ENCODE results near the gene NCAPD2.
"Not testable (repeated sequence)": the region's sequence is repeated elsewhere in the genome, so short reads cannot be mapped to it uniquely, and the experiment has no call there.

The NCAPD2 gene

DNA sequence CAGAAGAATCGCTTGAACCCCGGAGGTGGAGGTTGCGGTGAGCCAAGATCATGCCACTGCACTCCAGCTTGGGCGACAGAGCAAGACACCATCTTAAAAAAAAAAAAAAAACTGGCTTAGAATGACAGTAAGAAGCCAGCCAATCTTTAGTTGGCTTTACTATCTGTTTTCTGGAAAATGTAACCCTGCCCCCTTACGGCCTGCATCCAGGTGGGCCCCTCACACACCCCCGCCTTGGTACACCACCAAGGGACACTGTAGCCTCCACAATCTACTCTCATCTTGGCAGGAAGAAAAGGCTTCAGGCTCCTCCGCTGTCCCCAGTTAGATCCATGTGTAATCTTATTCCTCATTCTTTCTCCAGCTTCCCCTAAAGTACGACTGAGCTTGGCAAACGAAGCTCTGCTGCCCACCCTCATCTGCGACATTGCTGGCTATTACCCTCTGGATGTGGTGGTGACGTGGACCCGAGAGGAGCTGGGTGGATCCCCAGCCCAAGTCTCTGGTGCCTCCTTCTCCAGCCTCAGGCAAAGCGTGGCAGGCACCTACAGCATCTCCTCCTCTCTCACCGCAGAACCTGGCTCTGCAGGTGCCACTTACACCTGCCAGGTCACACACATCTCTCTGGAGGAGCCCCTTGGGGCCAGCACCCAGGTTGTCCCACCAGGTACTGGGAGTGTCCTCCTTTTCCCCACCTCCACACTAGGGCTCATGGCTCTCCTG is 35.5 kb upstream of the NCAPD2 start:
- no peak for DNase-seq
- Mint-ChIP-seq H3K4me3 (no peak overlapping the region), H3K27me3 (no peaks in the 10 kb centered on the region), H3K9me3 (no peaks in the 10 kb centered on the region), H3K27ac (peak overlapping the region; percentile 88 to 90), H3K36me3 (ENCODE audit: insufficient read depth) (peaks cover 97% of the 10 kb centered on the region), H3K4me1 (ENCODE audit: low read depth in 2 of 2) (peaks cover 50 to 59% of the 10 kb centered on the region in 2 donors)
- ATAC-seq (replicated peaks), result no peak

DNA sequence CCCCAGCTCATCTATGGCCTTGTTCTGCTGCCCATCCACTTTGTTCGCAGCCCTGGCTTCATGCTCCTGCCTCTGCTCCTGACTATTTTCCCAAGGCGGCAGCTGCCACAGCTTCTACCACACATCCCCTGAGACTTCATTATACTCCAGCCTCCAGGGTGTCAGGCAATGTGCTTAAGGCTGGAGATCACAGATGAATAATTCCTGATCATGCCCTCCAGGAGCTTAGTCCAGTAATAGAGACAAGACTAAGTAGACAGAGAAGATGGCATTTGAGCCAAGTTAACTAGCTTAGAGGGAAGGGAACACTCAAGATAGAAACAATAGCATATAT is 34.9 kb upstream of the NCAPD2 start:
- Mint-ChIP-seq H3K27me3 (no peaks in the 10 kb centered on the region), H3K9me3 (no peaks in the 10 kb centered on the region), H3K4me3 (no peak overlapping the region), H3K27ac (peak overlapping the region; percentile 88 to 90), H3K36me3 (ENCODE audit: insufficient read depth) (peaks cover 97% of the 10 kb centered on the region), H3K4me1 (ENCODE audit: low read depth in 2 of 2) (peaks cover 53 to 62% of the 10 kb centered on the region in 2 donors)
- DNase-seq (no peak), ATAC-seq (replicated peaks) (no peak)

GRCh38 chr12:6460751-6461371 is 33.0 kb upstream of the NCAPD2 start:
- ATAC-seq (replicated peaks) (peak; percentile 24), DNase-seq (peak in 2 of 3 experiments; percentile 15 to 19)
- peaks cover 94% of the 10 kb centered on the region for H3K36me3 Mint-ChIP-seq (ENCODE audit: insufficient read depth)
- no peaks in the 10 kb centered on the region for H3K9me3 Mint-ChIP-seq
- H3K4me3 Mint-ChIP-seq, result peak overlapping the region; percentile 73 to 83
- no peaks in the 10 kb centered on the region for H3K27me3 Mint-ChIP-seq
- peaks cover 64 to 70% of the 10 kb centered on the region in 2 donors for H3K4me1 Mint-ChIP-seq (ENCODE audit: low read depth in 2 of 2)
- H3K27ac Mint-ChIP-seq, result peak overlapping the region; percentile 97

DNA sequence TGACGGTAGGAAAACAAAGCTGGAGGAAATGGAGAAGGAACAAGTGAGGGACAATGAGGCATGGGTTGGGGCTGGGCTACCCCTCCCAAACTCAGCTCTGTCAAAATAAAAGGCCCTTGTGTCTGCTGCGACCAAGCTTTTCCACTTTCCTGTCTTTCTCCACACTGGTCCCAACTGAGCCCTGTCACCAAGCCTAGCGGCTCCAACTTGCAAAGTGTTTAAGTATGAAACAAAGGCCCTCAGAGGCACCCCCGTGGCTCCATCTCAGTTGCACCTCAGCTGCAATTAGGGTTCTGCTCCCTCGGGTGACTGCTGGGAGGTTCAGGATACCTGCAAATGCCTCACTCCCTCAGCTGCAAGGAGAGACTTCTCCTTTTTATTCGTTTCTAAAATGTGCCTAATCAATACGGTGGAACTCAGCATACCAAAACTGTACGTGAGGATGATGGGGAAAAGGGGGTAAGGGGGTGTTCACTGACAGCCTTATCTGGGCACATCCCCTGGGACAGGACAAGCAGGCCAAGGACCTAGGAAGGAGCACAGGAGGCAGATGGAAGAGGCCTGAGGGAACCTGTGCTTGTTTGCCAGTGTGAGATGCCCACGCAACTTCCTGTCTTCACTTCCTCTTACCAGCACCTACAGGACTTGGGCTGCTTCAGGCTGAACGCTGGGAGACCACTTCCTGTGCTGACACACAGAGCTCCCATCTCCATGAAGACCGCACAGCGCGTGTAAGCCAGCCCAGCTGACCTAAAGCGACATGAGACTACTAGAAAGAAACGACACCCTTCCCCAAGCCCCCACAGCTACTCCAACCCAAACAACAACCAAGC is 32.3 kb upstream of the NCAPD2 start:
- H3K4me3 Mint-ChIP-seq, result peak overlapping the region; percentile 73 to 83
- DNase-seq (peak; percentile 72 to 73 (median 73)), ATAC-seq (replicated peaks) (peak; percentile 93)
- H3K4me1 Mint-ChIP-seq (ENCODE audit: low read depth in 2 of 2), result peaks cover 67 to 73% of the 10 kb centered on the region in 2 donors
- H3K27ac Mint-ChIP-seq, result peak overlapping the region; percentile 97
- H3K36me3 Mint-ChIP-seq (ENCODE audit: insufficient read depth), result peaks cover 94% of the 10 kb centered on the region
- H3K27me3 Mint-ChIP-seq, result no peaks in the 10 kb centered on the region
- H3K9me3 Mint-ChIP-seq, result no peaks in the 10 kb centered on the region

DNA sequence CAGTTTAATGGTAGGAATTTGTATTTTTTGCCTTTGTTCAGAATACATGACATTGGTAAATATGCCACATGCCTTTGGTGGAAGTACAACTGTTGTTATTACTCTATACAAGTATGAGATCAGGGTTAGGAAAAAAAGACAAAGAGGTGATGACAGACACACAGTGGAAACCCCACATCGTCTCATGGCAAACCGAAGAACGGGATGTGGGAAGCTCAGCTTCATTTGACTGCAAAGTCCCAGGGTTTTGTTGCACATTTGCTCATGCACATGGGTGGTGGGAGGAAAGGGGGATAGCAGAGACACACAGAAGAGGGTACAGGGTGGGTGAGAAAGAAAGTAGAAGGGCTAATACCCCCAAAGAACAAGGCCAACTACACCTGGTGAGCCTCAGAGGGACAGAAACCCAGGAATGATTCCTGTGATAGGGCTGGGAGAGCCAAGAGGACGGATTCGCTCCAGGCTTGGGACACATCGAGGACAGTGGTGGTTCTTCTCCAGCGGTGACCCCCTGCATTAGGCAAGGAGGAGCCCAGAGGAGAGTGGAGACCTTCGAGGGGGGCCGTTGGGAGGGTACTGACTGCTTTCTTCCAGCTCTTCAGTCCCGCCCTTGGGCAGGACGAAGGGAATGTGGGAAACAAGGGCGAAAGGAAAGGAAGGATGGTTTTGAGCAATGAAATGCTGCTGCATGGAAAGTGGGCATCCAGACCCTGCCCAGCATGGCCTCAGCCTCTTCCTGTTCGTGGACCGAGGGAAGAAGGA is 31.5 kb upstream of the NCAPD2 start:
- ATAC-seq (replicated peaks), result peak; percentile 35
- Mint-ChIP-seq H3K36me3 (ENCODE audit: insufficient read depth) (peaks cover 90% of the 10 kb centered on the region), H3K4me1 (ENCODE audit: low read depth in 2 of 2) (peaks cover 71 to 73% of the 10 kb centered on the region in 2 donors), H3K4me3 (peak overlapping the region; percentile 73 to 83), H3K27ac (peak overlapping the region; percentile 97), H3K27me3 (no peaks in the 10 kb centered on the region), H3K9me3 (no peaks in the 10 kb centered on the region)
- DNase-seq, result no peak

DNA sequence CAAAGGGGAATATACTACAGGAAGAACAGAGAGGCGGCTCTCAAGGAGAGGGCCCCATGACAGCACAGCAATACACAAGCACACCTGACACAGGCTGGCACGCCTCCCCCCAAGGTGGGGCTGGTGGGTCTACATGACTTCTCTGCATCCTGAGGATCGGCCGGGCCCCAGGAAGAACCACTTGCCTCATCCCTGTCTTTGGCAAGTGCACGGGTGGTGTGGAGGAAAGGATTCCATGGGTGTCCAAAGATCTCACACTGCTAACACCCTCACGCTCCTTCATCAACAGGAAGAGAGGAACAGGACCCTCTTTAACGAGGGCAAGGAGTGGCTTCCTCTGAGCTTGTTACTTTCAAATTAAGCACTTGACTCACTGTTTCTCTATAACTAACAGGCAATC is 30.7 kb upstream of the NCAPD2 start:
- peak overlapping the region; percentile 97 for H3K27ac Mint-ChIP-seq
- peaks cover 86% of the 10 kb centered on the region for H3K36me3 Mint-ChIP-seq (ENCODE audit: insufficient read depth)
- H3K27me3 Mint-ChIP-seq, result no peaks in the 10 kb centered on the region
- no peaks in the 10 kb centered on the region for H3K9me3 Mint-ChIP-seq
- H3K4me1 Mint-ChIP-seq (ENCODE audit: low read depth in 2 of 2), result peaks cover 76 to 78% of the 10 kb centered on the region in 2 donors
- H3K4me3 Mint-ChIP-seq, result peak overlapping the region; percentile 73 to 83
- DNase-seq, result peak in 1 of 3 experiments; percentile 19
- no peak for ATAC-seq (replicated peaks)

GRCh38 chr12:6463858-6464257 is 30.0 kb upstream of the NCAPD2 start:
- H3K36me3 Mint-ChIP-seq (ENCODE audit: insufficient read depth), result peaks cover 81% of the 10 kb centered on the region
- ATAC-seq (replicated peaks) (no peak), DNase-seq (no peak)
- H3K27ac Mint-ChIP-seq, result peak overlapping the region; percentile 97
- H3K27me3 Mint-ChIP-seq, result no peaks in the 10 kb centered on the region
- H3K4me3 Mint-ChIP-seq, result peak overlapping the region; percentile 73 to 83
- no peaks in the 10 kb centered on the region for H3K9me3 Mint-ChIP-seq
- peaks cover 78% of the 10 kb centered on the region in 2 donors for H3K4me1 Mint-ChIP-seq (ENCODE audit: low read depth in 2 of 2)

DNA sequence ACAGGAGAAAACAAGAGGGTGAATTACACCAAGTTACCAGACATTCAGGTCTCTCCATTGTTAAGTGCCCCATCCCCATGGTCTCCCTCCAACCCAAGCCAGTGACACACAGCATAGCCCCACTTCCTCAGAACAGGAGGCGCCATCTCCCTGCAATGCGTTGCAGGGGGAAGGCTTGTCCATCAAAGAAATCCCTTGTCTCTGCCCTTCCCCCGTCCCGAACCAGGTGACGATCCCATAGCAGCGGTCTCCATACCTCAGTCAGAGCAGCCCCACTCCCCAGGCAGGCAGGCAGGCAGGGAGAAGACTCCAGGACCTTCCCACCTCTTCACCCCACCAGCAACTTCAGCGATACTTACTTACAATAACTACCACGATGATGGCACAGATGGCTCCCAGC is 29.4 kb upstream of the NCAPD2 start:
- H3K4me1 Mint-ChIP-seq (ENCODE audit: low read depth in 2 of 2), result peaks cover 79 to 80% of the 10 kb centered on the region in 2 donors
- DNase-seq, result no peak
- no peak for ATAC-seq (replicated peaks)
- H3K27ac Mint-ChIP-seq, result peak overlapping the region; percentile 97
- peak overlapping the region; percentile 73 to 83 for H3K4me3 Mint-ChIP-seq
- no peaks in the 10 kb centered on the region for H3K9me3 Mint-ChIP-seq
- peaks cover 82% of the 10 kb centered on the region for H3K36me3 Mint-ChIP-seq (ENCODE audit: insufficient read depth)
- no peaks in the 10 kb centered on the region for H3K27me3 Mint-ChIP-seq

GRCh38 chr12:6465467-6466183 is 28.3 kb upstream of the NCAPD2 start:
- H3K9me3 Mint-ChIP-seq, result no peaks in the 10 kb centered on the region
- no peak for ATAC-seq (replicated peaks)
- no peaks in the 10 kb centered on the region for H3K27me3 Mint-ChIP-seq
- H3K4me1 Mint-ChIP-seq (ENCODE audit: low read depth in 2 of 2), result peaks cover 79 to 82% of the 10 kb centered on the region in 2 donors
- peak overlapping the region; percentile 78 to 97 for H3K27ac Mint-ChIP-seq
- peak in 2 of 3 experiments; percentile 37 to 62 for DNase-seq
- H3K4me3 Mint-ChIP-seq, result peak overlapping the region; percentile 21 to 52
- H3K36me3 Mint-ChIP-seq (ENCODE audit: insufficient read depth), result peaks cover 83% of the 10 kb centered on the region

GRCh38 chr12:6466184-6466573 is 27.7 kb upstream of the NCAPD2 start:
- H3K27me3 Mint-ChIP-seq, result no peaks in the 10 kb centered on the region
- H3K4me1 Mint-ChIP-seq (ENCODE audit: low read depth in 2 of 2), result peaks cover 77 to 80% of the 10 kb centered on the region in 2 donors
- no peaks in the 10 kb centered on the region for H3K9me3 Mint-ChIP-seq
- peaks cover 81% of the 10 kb centered on the region for H3K36me3 Mint-ChIP-seq (ENCODE audit: insufficient read depth)
- H3K4me3 Mint-ChIP-seq, result peak overlapping the region in 1 of 2 donors; percentile 21
- ATAC-seq (replicated peaks), result no peak
- no peak for DNase-seq
- peak overlapping the region; percentile 78 to 89 for H3K27ac Mint-ChIP-seq

DNA sequence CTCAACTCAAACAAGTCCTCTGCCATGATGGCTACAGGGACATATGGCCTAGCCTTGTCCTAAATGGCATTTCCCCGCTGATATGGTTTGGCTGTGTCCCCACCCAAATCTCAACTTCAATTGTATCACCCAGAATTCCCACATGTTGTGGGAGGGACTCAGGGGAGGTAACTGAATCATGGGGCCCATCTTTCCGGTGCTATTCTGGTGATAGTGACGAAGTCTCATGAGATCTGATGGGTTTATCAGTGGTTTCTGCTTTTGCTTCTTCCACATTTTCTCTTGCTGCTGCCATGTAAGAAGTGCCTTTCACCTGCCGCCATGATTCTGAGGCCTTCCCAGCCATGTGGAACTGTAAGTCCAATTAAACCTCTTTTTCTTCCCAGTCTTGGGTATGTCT is 27.2 kb upstream of the NCAPD2 start:
- not testable (repeated sequence) for H3K27me3 Mint-ChIP-seq; DNase-seq; H3K9me3 Mint-ChIP-seq; ATAC-seq (replicated peaks)
- peaks cover 80% of the 10 kb centered on the region for H3K36me3 Mint-ChIP-seq (ENCODE audit: insufficient read depth)
- peak overlapping the region; percentile 78 to 89 for H3K27ac Mint-ChIP-seq
- H3K4me3 Mint-ChIP-seq, result peak overlapping the region in 1 of 2 donors; percentile 20
- H3K4me1 Mint-ChIP-seq (ENCODE audit: low read depth in 2 of 2), result peaks cover 75 to 77% of the 10 kb centered on the region in 2 donors

DNA sequence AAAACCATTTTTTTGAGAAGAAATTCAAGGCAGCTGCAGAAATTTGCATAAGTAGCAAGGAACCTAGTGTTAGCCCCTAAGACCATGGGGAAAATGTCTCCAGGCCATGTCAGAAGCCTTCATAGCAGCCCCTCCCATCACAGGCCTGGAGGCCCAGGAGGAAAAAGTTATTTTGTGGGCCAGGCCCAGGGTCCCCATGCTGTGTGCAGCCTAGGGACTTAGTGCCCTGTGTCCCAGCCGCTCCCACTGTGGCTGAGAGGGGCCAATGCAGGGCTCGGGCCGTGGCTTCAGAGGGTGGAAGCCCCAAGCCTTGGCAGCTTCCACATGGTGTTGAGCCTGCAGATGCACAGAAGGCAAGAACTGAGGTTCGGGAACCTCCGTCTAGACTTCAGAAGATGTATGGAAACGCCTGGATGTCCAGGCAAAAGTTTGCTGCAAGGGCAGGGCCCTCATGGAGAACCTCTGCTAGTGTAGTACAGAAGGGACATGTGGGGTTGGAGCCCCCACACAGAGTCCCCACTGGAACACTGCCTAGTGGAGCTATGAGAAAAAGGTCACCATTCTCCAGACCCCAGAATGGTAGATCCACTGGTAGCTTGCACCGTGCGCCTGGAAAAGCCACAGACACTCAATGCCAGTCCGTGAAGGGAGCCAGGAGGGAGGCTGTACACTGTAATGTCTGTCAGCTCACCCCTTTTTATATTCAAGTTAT is 26.2 kb upstream of the NCAPD2 start:
- Mint-ChIP-seq H3K4me3 (peak overlapping the region; percentile 88 to 89), H3K4me1 (ENCODE audit: low read depth in 2 of 2) (peaks cover 65 to 68% of the 10 kb centered on the region in 2 donors)
- H3K27me3 Mint-ChIP-seq, result not testable (repeated sequence)

More for the DNA sequence above, 26.2 kb upstream of the NCAPD2 start:
- ATAC-seq (replicated peaks); DNase-seq; H3K9me3 Mint-ChIP-seq: not testable (repeated sequence)
- Mint-ChIP-seq H3K36me3 (ENCODE audit: insufficient read depth) (peaks cover 72% of the 10 kb centered on the region), H3K27ac (peak overlapping the region; percentile 89)

Measured in effector memory CD8-positive, alpha-beta T cell (primary cell).